Head of caudate nucleus (tissue), 42 donors: ENCODE measurements around the gene KLHDC7B.
"Not testable (repeated sequence)": the region's sequence is repeated elsewhere in the genome, so short reads cannot be mapped to it uniquely, and the experiment has no call there.

Experiments
- DNase-seq, 42 donors: peaks; one replicate each; pipeline versions ENCODE4 v3.0.0 to v3.0.0-alpha.2; 2020 to 2021; ENCODE audit warnings: mixed read lengths in 7 of 42
- intact Hi-C: fragments of 100-400 bp; cut with DNase I; formaldehyde crosslinking; loops from one replicate; pipeline ENCODE4 v1.15.0; 2022

KLHDC7B gene

GRCh38 chr22:50526834-50527801, 18.6 kb upstream of the KLHDC7B start:
- intact Hi-C loops = loop anchor here (5.0 kb wide), 1 partner anchor 55 kb away; the partner anchor contains the start of gene CHKB
- peak in 7 of 42 donors; percentile 22 to 64 (median 39) for DNase-seq

- intact Hi-C loops = loop anchor here (5.0 kb wide), 1 partner anchor 54 kb away; the partner anchor contains the start of gene CHKB
- no peak for DNase-seq
These were observed 17.6 kb upstream of the KLHDC7B start for GRCh38 chr22:50527921-50528681.

GRCh38 chr22:50528682-50529415, 16.9 kb upstream of the KLHDC7B start:
- DNase-seq = no peak
- intact Hi-C loops = loop anchor here (5.0 kb wide), 1 partner anchor 53 kb away; the partner anchor contains the start of gene CHKB

- intact Hi-C loops = loop anchor here (5.0 kb wide), 1 partner anchor 53 kb away; the partner anchor contains the start of gene CHKB
- DNase-seq = no peak
These were observed 16.2 kb upstream of the KLHDC7B start for GRCh38 chr22:50529416-50529896.

DNA sequence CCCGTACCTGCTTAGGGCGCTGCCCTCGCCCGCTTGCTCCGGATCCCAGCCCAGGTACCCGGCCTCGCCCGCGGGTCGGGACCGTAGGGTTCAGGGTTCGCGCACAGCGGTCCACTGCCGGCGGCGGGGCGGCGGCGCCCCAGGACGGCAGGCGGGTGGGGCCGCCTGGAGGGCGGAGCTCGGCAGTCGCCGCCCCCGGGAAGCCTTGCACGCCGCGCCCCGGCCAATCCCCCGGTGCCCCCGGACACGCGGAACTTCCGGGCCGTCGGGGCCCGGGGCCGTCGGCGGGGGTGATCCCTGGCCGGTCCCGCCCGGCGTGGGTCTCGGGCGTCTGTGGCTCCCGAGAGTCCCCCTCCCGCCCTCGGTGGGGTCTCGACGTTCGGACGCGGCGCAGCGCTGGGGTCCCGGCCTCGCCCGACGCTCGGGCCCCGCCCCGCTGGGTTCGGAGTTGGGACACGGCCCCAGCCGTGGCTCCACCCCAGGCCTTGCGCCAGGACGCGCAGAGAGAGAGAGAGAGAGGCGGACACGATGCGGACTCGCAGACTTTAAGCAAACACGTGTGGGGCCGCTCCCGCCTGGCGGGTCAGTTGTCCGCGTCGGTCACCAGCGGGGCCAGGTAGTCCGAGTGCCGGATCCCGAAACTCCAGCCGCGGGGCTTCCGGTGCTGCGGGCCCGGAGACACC, 15.7 kb upstream of the KLHDC7B start, which contains the start of gene TYMP:
Gene TYMP, minus strand, starts transcription at position 116 of the 683 bp plus-strand sequence. CDS start 303 bp downstream, outside the sequence.
- intact Hi-C loops = loop anchor here (5.0 kb wide), 1 partner anchor 52 kb away; the partner anchor contains the start of gene CHKB
- DNase-seq = peak in 8 of 42 donors; percentile 34 to 52 (median 42)

- DNase-seq = no peak
- intact Hi-C loops = no loop called here
These were observed 15.2 kb upstream of the KLHDC7B start for GRCh38 chr22:50530580-50530876.

DNA sequence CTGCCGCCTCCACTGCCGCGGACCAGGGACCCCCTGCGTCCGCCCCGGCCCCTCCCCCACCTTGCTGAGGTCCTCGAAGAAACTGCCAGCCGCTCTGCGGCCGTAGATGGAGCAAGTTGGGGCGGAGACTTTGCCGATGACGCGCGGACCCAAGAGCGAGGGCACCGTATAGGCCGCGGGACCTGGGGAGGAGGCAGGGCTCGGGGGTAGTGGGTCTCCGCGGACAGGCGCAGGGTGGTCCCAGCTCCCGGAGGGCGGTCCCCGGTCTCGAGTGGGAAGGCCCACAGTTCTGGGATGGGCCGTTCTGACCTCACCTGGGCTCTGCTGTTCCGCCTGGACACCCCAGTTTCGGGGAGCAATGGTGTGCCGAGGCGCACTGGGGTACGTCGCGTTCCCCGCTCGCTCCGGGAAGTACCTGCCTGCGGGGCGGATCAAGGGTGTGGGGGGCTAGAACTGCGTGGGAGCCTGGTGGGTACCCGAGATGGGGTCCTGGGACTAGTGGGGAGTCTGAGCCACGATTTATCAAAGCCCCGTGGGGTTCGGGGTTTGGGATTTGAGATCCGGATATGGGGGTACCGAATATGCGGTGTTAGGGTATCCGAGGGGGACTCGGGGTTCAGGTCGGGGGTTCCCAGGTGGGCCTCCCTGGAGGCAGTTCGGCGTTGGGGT, 14.7 kb upstream of the KLHDC7B start:
- peak in 12 of 42 donors; percentile 21 to 64 (median 48) for DNase-seq

GRCh38 chr22:50531546-50531961, 14.1 kb upstream of the KLHDC7B start:
- intact Hi-C loops = no loop called here
- no peak for DNase-seq

More for the DNA sequence above, 14.7 kb upstream of the KLHDC7B start:
- intact Hi-C loops = no loop called here

DNA sequence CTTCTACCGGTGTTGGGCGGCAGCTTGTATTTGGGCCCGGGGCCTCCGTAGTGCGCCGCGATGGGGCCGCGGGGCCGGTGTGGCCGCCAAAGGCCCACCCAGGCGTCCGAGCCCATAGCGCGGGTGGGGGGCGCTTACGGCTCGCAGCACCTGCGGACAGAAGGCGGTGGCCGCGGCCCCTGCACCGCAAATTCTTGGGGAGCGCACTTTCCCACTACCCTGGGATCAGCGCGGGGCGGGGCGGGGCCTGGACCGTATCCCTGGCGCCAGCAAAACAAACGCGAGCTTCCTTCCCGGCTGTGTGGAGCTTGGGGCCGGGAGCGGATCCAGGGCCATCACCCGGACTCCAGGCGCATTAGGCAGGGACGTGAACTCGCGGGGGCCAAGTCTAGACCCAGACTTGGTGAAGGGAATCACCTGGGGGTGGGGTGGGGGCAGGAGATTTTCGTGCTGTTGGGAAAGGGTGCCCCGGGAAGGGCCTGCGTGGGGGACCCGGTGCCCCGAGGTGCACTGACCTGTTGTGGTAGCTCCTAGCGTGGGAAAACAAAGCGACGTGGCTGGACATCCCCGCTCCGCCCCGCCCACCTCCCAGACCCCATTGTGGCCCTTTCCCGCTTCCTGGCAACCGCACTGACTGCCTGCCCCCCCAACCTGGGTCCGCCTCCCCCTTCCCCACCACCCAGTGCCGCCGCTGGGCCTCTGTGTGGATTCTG, 13.6 kb upstream of the KLHDC7B start:
- intact Hi-C loops = no loop called here
- DNase-seq = peak in 2 of 42 donors; percentile 38 to 51

GRCh38 chr22:50532824-50533796, 12.6 kb upstream of the KLHDC7B start:
- intact Hi-C loops = no loop called here
- DNase-seq = no peak

GRCh38 chr22:50533856-50534711, 11.6 kb upstream of the KLHDC7B start:
- intact Hi-C loops = not testable (repeated sequence)
- peak in 6 of 42 donors; percentile 37 to 62 (median 50) for DNase-seq

DNA sequence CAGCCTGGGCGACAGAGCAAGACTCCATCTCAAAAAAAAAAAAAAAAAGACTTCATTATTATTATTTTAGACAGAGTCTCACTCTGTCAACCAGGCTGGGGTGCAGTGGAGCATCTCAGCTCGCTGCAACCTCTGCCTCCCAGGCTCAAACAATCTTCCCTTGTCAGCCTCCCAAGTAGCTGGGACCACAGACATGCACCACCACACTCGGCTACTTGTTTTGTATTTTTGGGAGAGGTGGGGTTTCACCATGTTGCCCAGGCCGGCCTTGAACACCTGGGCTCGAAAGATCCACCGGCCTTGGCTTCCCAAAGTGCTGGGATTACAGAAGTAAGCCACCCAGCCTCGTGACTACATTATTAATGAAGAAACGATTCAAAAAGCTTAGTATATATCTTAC, 10.6 kb upstream of the KLHDC7B start:
- intact Hi-C loops = no loop called here
- DNase-seq = no peak

DNA sequence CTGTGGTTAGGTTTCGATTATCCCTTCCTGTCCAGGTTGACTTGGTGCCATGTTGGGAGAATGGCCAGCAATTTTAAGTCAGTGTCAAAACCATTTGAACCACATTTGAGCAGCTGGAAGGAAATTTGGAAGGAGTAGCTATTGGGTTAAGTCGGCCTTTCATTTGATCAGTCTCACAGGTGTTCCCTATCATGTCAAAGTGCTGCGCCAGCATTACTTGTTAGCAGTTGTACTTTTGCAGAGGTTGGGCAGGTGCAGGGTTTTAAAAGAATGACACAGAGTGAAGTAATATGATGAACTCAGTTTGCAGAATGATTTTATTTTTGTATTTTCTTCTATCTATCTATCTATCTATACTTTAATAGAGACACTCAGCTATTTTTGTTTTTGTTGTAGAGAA, 9.5 kb upstream of the KLHDC7B start:
- intact Hi-C loops = no loop called here
- DNase-seq = no peak

DNA sequence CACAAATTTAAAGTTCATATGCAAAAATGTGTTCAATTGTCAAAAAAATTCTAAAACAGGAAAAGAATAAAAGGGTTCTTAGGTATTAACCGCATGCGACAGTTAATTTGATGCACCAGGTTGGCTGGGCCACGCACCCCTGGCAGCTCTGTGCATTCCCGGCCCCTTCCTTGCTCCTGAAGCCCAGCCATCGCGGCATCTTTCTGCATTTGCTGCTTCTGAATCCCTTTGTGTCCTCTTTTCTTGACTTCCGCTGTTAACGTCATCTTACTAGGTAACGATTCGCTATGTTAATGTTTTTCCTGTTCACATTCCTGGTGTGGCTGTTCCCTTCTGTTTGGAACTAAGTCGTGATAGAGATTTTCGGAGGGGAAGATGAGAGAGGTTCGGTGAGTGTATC, 7.9 kb upstream of the KLHDC7B start:
- intact Hi-C loops = no loop called here
- no peak for DNase-seq

DNA sequence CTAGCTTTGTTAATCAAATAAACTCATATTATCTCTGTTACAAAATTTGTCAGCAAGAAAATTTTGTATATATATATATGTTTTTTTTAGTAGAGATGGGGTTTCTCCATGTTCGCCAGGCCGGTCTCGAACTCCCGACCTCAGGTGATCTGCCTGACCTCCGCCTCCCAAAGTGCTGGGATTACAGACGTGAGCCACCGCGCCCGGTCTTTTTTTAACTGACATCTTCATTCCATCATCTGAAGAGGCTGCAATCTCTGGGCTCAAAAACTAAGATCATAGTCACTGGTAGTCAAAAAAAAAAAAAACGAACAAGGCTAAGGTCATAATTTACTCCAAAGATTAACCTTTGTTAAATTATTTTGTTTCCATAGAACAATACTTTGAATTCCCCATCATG, 5.3 kb upstream of the KLHDC7B start:
- intact Hi-C loops = no loop called here
- DNase-seq = peak in 1 of 42 donors; percentile 2
